Astrocyte (in vitro differentiated cells and primary cell): ENCODE data around the gene C1QB. TPM values are rescaled to one million over a fixed set of nuclear protein-coding genes. Genes with fewer than 3 reads are reported as not detected.
A peak's percentile ranks its signal among the peaks of the same experiment; 100 is the strongest.

Experiments
- DNase-seq: peaks from one replicate; pipeline ENCODE4 v3.0.0-alpha.2; 2010; ENCODE audit warnings: low read depth
- FAIRE-seq: peaks from 2 replicates; lab custom pipeline; 2011; peaks lifted over from hg19 to GRCh38; lab: Jason Lieb, UNC
- H2AFZ ChIP-seq: 2 replicates; pipeline ENCODE4 v1.6.0; 2012; ENCODE audit warnings: low read depth, low read length, inconsistent platforms
- H3K27ac ChIP-seq: 2 replicates; pipeline ENCODE4 v1.5.1; 2011; ENCODE audit warnings: low read depth, low read length, inconsistent platforms
- H3K27me3 ChIP-seq: 2 replicates; pipeline ENCODE4 v1.6.0; 2011; ENCODE audit warnings: low read length, inconsistent platforms; ENCODE audit not compliant: insufficient read depth
- H3K36me3 ChIP-seq: 2 replicates; pipeline ENCODE4 v1.5.1; 2011; ENCODE audit warnings: low read length, inconsistent platforms; ENCODE audit not compliant: insufficient read depth
- H3K4me1 ChIP-seq: 2 replicates; pipeline ENCODE4 v1.5.1; 2011; ENCODE audit warnings: low read length, inconsistent platforms; ENCODE audit not compliant: insufficient read depth
- H3K4me2 ChIP-seq: 2 replicates; pipeline ENCODE4 v1.6.0; 2012; ENCODE audit warnings: low read length, inconsistent platforms
- H3K4me3 ChIP-seq: 2 replicates; pipeline ENCODE4 v1.5.1; 2011; ENCODE audit warnings: low read depth, mild to moderate bottlenecking, low read length, inconsistent platforms; ENCODE audit not compliant: insufficient read depth
- H3K79me2 ChIP-seq: 2 replicates; pipeline ENCODE4 v1.6.0; 2012; ENCODE audit warnings: mild to moderate bottlenecking, low read length, inconsistent platforms; ENCODE audit not compliant: insufficient read depth
- H3K9ac ChIP-seq: 2 replicates; pipeline ENCODE4 v1.6.0; 2012; ENCODE audit warnings: mild to moderate bottlenecking, low read length, inconsistent platforms
- H3K9me3 ChIP-seq: 2 replicates; pipeline ENCODE4 v1.5.1; 2012; ENCODE audit warnings: low read depth, mild to moderate bottlenecking, low read length, inconsistent platforms; ENCODE audit not compliant: insufficient read depth
- H4K20me1 ChIP-seq: 2 replicates; pipeline ENCODE4 v1.6.0; 2012; ENCODE audit warnings: low read length, inconsistent platforms; ENCODE audit not compliant: insufficient read depth
- H3K27ac Mint-ChIP-seq: one replicate; pipeline ENCODE4 v1.8.0; 2021; ENCODE audit warnings: mild to moderate bottlenecking, mixed read lengths; ENCODE audit not compliant: unreplicated experiment
- H3K27me3 Mint-ChIP-seq: one replicate; pipeline ENCODE4 v1.8.0; 2021; ENCODE audit warnings: low read depth, mixed read lengths; ENCODE audit not compliant: unreplicated experiment
- H3K36me3 Mint-ChIP-seq: one replicate; pipeline ENCODE4 v1.8.0; 2021; ENCODE audit warnings: low read depth, mixed read lengths; ENCODE audit not compliant: unreplicated experiment
- H3K4me1 Mint-ChIP-seq: one replicate; pipeline ENCODE4 v1.8.0; 2021; ENCODE audit warnings: low read depth, mixed read lengths; ENCODE audit not compliant: unreplicated experiment
- H3K4me3 Mint-ChIP-seq: one replicate; pipeline ENCODE4 v1.8.0; 2021; ENCODE audit warnings: mild to moderate bottlenecking, moderate library complexity, mixed read lengths; ENCODE audit not compliant: unreplicated experiment
- H3K9me3 Mint-ChIP-seq: one replicate; pipeline ENCODE4 v1.8.0; 2021; ENCODE audit warnings: mild to moderate bottlenecking, mixed read lengths; ENCODE audit not compliant: unreplicated experiment
- CTCF ChIP-seq: IDR thresholded peaks from 2 replicates; pipeline ENCODE4 v1.5.1; 2011; ENCODE audit warnings: low read depth, mild to moderate bottlenecking, inconsistent platforms, low read length, moderate library complexity; ENCODE audit not compliant: insufficient read depth
- EZH2 ChIP-seq: IDR thresholded peaks from 2 replicates; pipeline ENCODE4 v1.6.1; 2012; ENCODE audit warnings: mild to moderate bottlenecking, low read length, inconsistent platforms; ENCODE audit not compliant: insufficient read depth
- total RNA-seq: library from RNA; stranded (reverse); gene quantifications from 2 replicates; pipeline ENCODE4 v1.2.1, GENCODE V29; 2021

The C1QB gene
- total RNA-seq, 1 donor from 2014 or later: not detected

- Histone ChIP-seq H3K4me1 (peaks cover 20% of the 10 kb centered on the region), H3K4me2 (peak overlapping the region; percentile 38), H3K9me3 (no peaks in the 10 kb centered on the region), H3K27me3 (no peaks in the 10 kb centered on the region), H3K36me3 (no peaks in the 10 kb centered on the region), H2AFZ (peak overlapping the region; percentile 56), H3K4me3 (no peak overlapping the region), H3K9ac (no peak overlapping the region), H3K27ac (no peak overlapping the region), H4K20me1 (no peaks in the 10 kb centered on the region), H3K79me2 (no peaks in the 10 kb centered on the region)
- DNase-seq (peak; percentile 55), FAIRE-seq (no peak)
- H3K4me3 Mint-ChIP-seq: peak overlapping the region; percentile 73
- H3K36me3 Mint-ChIP-seq: no peaks in the 10 kb centered on the region
- no peaks in the 10 kb centered on the region for H3K9me3 Mint-ChIP-seq
- H3K27ac Mint-ChIP-seq: peak overlapping the region; percentile 75
- H3K27me3 Mint-ChIP-seq: peaks cover 35% of the 10 kb centered on the region
- peaks cover 11% of the 10 kb centered on the region for H3K4me1 Mint-ChIP-seq
- TF ChIP-seq CTCF (no peak), EZH2 (no peak)
These were observed 32.6 kb downstream of the C1QB start for GRCh38 chr1:22685591-22686059.

GRCh38 chr1:22687191-22687590, 34.2 kb downstream of the C1QB start:
- no peaks in the 10 kb centered on the region for H3K36me3 Mint-ChIP-seq
- TF ChIP-seq EZH2 (no peak), CTCF (no peak)
- Histone ChIP-seq H3K4me3 (no peak overlapping the region), H4K20me1 (no peaks in the 10 kb centered on the region), H3K27me3 (no peaks in the 10 kb centered on the region), H2AFZ (no peak overlapping the region), H3K9me3 (no peaks in the 10 kb centered on the region), H3K4me1 (peaks cover 25% of the 10 kb centered on the region), H3K9ac (no peak overlapping the region), H3K36me3 (no peaks in the 10 kb centered on the region), H3K79me2 (no peaks in the 10 kb centered on the region), H3K4me2 (no peak overlapping the region), H3K27ac (no peak overlapping the region)
- H3K27me3 Mint-ChIP-seq: peaks cover 25% of the 10 kb centered on the region
- no peak overlapping the region for H3K27ac Mint-ChIP-seq
- no peak for DNase-seq
- FAIRE-seq: no peak
- no peaks in the 10 kb centered on the region for H3K9me3 Mint-ChIP-seq
- no peak overlapping the region for H3K4me3 Mint-ChIP-seq
- H3K4me1 Mint-ChIP-seq: peaks cover 15% of the 10 kb centered on the region

- Histone ChIP-seq H4K20me1 (no peaks in the 10 kb centered on the region), H3K27ac (no peak overlapping the region), H3K79me2 (no peaks in the 10 kb centered on the region), H3K4me2 (no peak overlapping the region), H3K36me3 (no peaks in the 10 kb centered on the region), H3K9me3 (no peaks in the 10 kb centered on the region), H3K27me3 (no peaks in the 10 kb centered on the region), H3K9ac (no peak overlapping the region), H2AFZ (no peak overlapping the region), H3K4me1 (peaks cover 25% of the 10 kb centered on the region), H3K4me3 (no peak overlapping the region)
- Mint-ChIP-seq H3K36me3 (no peaks in the 10 kb centered on the region), H3K9me3 (no peaks in the 10 kb centered on the region), H3K27ac (no peak overlapping the region), H3K27me3 (peaks cover 20% of the 10 kb centered on the region), H3K4me1 (peaks cover 15% of the 10 kb centered on the region), H3K4me3 (no peak overlapping the region)
- no peak for FAIRE-seq
- no peak for DNase-seq
- TF ChIP-seq EZH2: no peak
- TF ChIP-seq CTCF: no peak
These were observed 35.4 kb downstream of the C1QB start for GRCh38 chr1:22688466-22688865.
